Esophagus (tissue), 2 donors: ENCODE measurements around the gene FBXO38. TPM values are rescaled to one million over a fixed set of nuclear protein-coding genes. Genes with fewer than 3 reads are reported as not detected.

ENCODE experiments used
- H3K27ac ChIP-seq, 2 donors: one replicate each; pipeline ENCODE4 v1.5.1; 2013; ENCODE audit warnings: low read depth in 2 of 2, mild to moderate bottlenecking in 2 of 2, inconsistent platforms in 1 of 2, low read length in 1 of 2, moderate library complexity in 1 of 2
- H3K27me3 ChIP-seq, 2 donors: one replicate each; pipeline ENCODE4 v1.6.1; 2013; ENCODE audit warnings: low read length in 2 of 2, control low read depth in 1 of 2, mild to moderate bottlenecking in 1 of 2; ENCODE audit not compliant: insufficient read depth in 2 of 2, control insufficient read depth in 1 of 2
- H3K36me3 ChIP-seq, 2 donors: one replicate each; pipeline ENCODE4 v1.6.1; 2013; ENCODE audit warnings: low read length in 1 of 2; ENCODE audit not compliant: control insufficient read depth in 2 of 2, insufficient read depth in 2 of 2
- H3K4me1 ChIP-seq, 2 donors: one replicate each; pipeline ENCODE4 v1.6.1; 2013; ENCODE audit warnings: low read length in 1 of 2; ENCODE audit not compliant: control insufficient read depth in 2 of 2, insufficient read depth in 2 of 2
- H3K4me3 ChIP-seq, 2 donors: one replicate each; pipeline ENCODE4 v1.5.1; 2013; ENCODE audit warnings: low read length in 2 of 2, mild to moderate bottlenecking in 2 of 2, low read depth in 1 of 2, moderate library complexity in 1 of 2
- H3K9me3 ChIP-seq, 2 donors: one replicate each; pipeline ENCODE4 v1.6.1; 2013; ENCODE audit warnings: mild to moderate bottlenecking in 2 of 2, low read depth in 1 of 2, low read length in 1 of 2, moderate library complexity in 1 of 2; ENCODE audit not compliant: control insufficient read depth in 2 of 2, insufficient read depth in 1 of 2
- WGBS, 2 donors: extraction: QIAGEN DNeasy Blood & Tissue Kit; methylation state at CpG; one replicate each; pipeline ENCODE4 v1.1.7; 2013; 5-methylcytosine and 5-hydroxymethylcytosine counted together
- polyA plus RNA-seq, 2 donors: library from polyadenylated mRNA; stranded (reverse); fragments of 200-250 nt; gene quantifications; one replicate each; pipeline ENCODE4 v1.2.3, GENCODE V29; 2013
- donor health status: healthy with polysubstance abuse.
- donor health status: Bipolar disorder and iron deficiency.

The FBXO38 gene
- polyA plus RNA-seq, 2 donors = 10.8 to 11.0 TPM

- Histone ChIP-seq H3K4me3 (no peak overlapping the region), H3K27ac (no peak overlapping the region), H3K36me3 (no peaks in the 10 kb centered on the region), H3K27me3 (peaks cover 0 to 6% of the 10 kb centered on the region in 2 donors), H3K9me3 (no peaks in the 10 kb centered on the region), H3K4me1 (no peaks in the 10 kb centered on the region)
- 74 to 81% methylated on average over 1 of the region's 1 CpG for WGBS, 2 donors
Observed at GRCh38 chr5:148492351-148492750, 108.6 kb downstream of the FBXO38 start.

Other genes starting within 250 kb of the FBXO38 start
- not detected for gene SPINK14, start 215.4 kb upstream of the FBXO38 start, polyA plus RNA-seq
- gene SPINK6, start 180.9 kb upstream of the FBXO38 start, polyA plus RNA-seq = under 1 TPM; 0.06 to 0.59 TPM
- not detected for gene MARCOL, start 145.4 kb upstream of the FBXO38 start, polyA plus RNA-seq
- not detected for gene SPINK13, start 115.2 kb upstream of the FBXO38 start, polyA plus RNA-seq
- gene SPINK7, start 71.5 kb upstream of the FBXO38 start, polyA plus RNA-seq = 1,000 to 10,000 TPM in 1 of 2 donors, 100 to 1,000 TPM in 1; 394 to 2,280 TPM
- gene SPINK9, start 48.4 kb upstream of the FBXO38 start, polyA plus RNA-seq = under 1 TPM in 1 of 2 donors, not detected in 1; 0.07 TPM